ENCODE data around the gene SP9. TPM values are rescaled to one million over a fixed set of nuclear protein-coding genes. Genes with fewer than 3 reads are reported as not detected.

The SP9 gene
- polyA plus RNA-seq, 2 of the 4 experiments (the other 2 are of a cell fraction): 3.3 to 3.8 TPM

GRCh38 chr2:174336501-174337336 is 2.0 kb downstream of the SP9 start (continued):
- TF ChIP-seq PBX3 (IDR thresholded peaks at IDR 0.05) (no peak), JUN (IDR thresholded peaks at IDR 0.05) (0 out of 5 replicates have a peak, but pooled peaks of 1 of the 2 experiments have one; percentile 25), HOXA7 (CRISPR knock-in tag; IDR thresholded peaks at IDR 0.05) (no peak), SREBF2 (IDR thresholded peaks at IDR 0.05) (no peak), EHF (CRISPR knock-in tag; IDR thresholded peaks at IDR 0.05) (no peak), RNF2 (IDR thresholded peaks at IDR 0.05; ENCODE audit: borderline replicate concordance, low read depth) (peak; percentile 92; the same call in 1 of the 2 replicates), JUNB (IDR thresholded peaks at IDR 0.05) (no peak), RFX5 (IDR thresholded peaks at IDR 0.05) (no peak; the same call in 1 of the 2 replicates), CBX2 (IDR thresholded peaks at IDR 0.05; ENCODE audit: borderline replicate concordance, low read depth) (no peak), ZFP36 (IDR thresholded peaks at IDR 0.05; ENCODE audit: borderline replicate concordance, partially characterized antibody) (no peak), FOXS1 (CRISPR knock-in tag; IDR thresholded peaks at IDR 0.05) (no peak), USF2 (IDR thresholded peaks at IDR 0.05) (no peak), HOXB13 (CRISPR knock-in tag; IDR thresholded peaks at IDR 0.05; ENCODE audit: low read depth) (no peak), HDAC2 (IDR thresholded peaks at IDR 0.05) (peak; percentile 19; the same call in 1 of the 2 replicates), CHD2 (IDR thresholded peaks at IDR 0.05; ENCODE audit: low read length, partially characterized antibody) (no peak), ZSCAN20 (CRISPR knock-in tag; IDR thresholded peaks at IDR 0.05) (no peak), CEBPB (IDR thresholded peaks at IDR 0.05) (no peak), FOSB (CRISPR knock-in tag; IDR thresholded peaks at IDR 0.05) (no peak), HES2 (IDR thresholded peaks at IDR 0.05) (no peak), BHLHE40 (IDR thresholded peaks at IDR 0.05; ENCODE audit: low read depth, low read length) (no peak), POLR2A (IDR thresholded peaks at IDR 0.05; ENCODE audit: low read length) (peak; percentile 11; the same call in 1 of the 2 replicates), MAZ (IDR thresholded peaks at IDR 0.05; ENCODE audit: borderline replicate concordance, low read depth, low read length) (no peak), ZNF302 (CRISPR knock-in tag; IDR thresholded peaks at IDR 0.05) (no peak), ZC3H11A (IDR thresholded peaks at IDR 0.05) (no peak), HEYL (CRISPR knock-in tag; IDR thresholded peaks at IDR 0.05) (no peak), SMC3 (IDR thresholded peaks at IDR 0.05) (peak; percentile 37), TP53 (CRISPR knock-in tag; IDR thresholded peaks at IDR 0.05) (no peak), KDM5A (IDR thresholded peaks at IDR 0.05) (no peak), MAX (IDR thresholded peaks at IDR 0.05) (peak; percentile 81), CHD4 (IDR thresholded peaks at IDR 0.05; ENCODE audit: borderline replicate concordance) (no peak), NR3C1 (IDR thresholded peaks at IDR 0.05) (no peak), RAD21 (conservative IDR thresholded peaks at IDR 0.05 in 1 of 2, IDR thresholded peaks at IDR 0.05 in 1 of 2) (peak; percentile 14 to 35; a peak in 2 of 5 replicates), NPAS2 (CRISPR knock-in tag; IDR thresholded peaks at IDR 0.05; ENCODE audit: borderline replicate concordance) (no peak)
